H1 (cell line): ENCODE results near the gene AAGAB. TPM values are rescaled to one million over a fixed set of nuclear protein-coding genes. Genes with fewer than 3 reads are reported as not detected.

Source experiments
- CREB1 ChIP-seq: IDR thresholded peaks from 2 replicates; pipeline ENCODE4 v1.6.1; 2012; ENCODE audit warnings: inconsistent platforms
- POU5F1 ChIP-seq: IDR thresholded peaks from 2 replicates; pipeline ENCODE4 v1.6.1; 2011; ENCODE audit warnings: low read depth, mild to moderate bottlenecking, low read length, moderate library complexity
- polyA plus RNA-seq, 7 experiments: library from polyadenylated mRNA; depleted of rRNA in 3 of 7; stranded (reverse) in 5 of 7; unstranded in 2 of 7; fragments of >200 nt in 5 of 7; fragments of 200-250 nt in 2 of 7; gene quantifications; 1 replicate in 5 of 7; 2 replicates in 1 of 7; 4 replicates in 1 of 7; pipeline versions ENCODE4 v1.2.1 to v1.2.3, GENCODE V29; 2011 to 2013; ENCODE audit warnings: missing spikeins in 2 of 7, mixed read lengths in 2 of 7
- total RNA-seq: library from RNA; stranded (reverse); fragmentation: NEBNext Ultra II Directional; extraction: Animal tissue kit (Norgen Biotek cat#: 25700); gene quantifications from 2 replicates; pipeline ENCODE4 v1.2.1, GENCODE V29; 2021

AAGAB gene
- total and polyA plus RNA-seq, 2 of the 8 experiments (the other 6 are each of a cell fraction or from before 2014, with no cell fraction given), result 20.1 to 45.9 TPM

DNA sequence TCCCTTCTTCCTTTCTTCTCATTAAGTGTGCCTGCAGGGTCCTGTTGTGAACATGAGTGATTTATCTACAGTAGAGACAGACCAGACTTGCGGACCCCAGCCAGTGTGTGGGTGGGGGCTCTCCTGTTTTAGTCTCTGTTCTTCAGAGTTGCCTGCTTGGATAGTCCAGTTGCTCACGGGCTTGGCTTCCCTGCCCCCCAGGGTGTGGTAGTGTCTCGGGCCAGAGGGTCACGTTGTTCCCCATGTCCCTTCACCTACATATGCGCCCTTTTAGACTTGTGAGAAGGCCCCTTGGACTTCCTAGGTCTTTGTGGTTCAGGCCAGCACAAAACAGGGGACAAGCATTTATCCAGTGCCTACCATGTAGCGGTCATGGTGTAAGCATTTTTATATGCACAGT lies 85.8 kb downstream of the AAGAB start (continued):
- TF ChIP-seq CREB1, result no peak
- TF ChIP-seq POU5F1, result no peak
